K562 (cell line): Measurements from ENCODE around the gene SGMS1. TPM values are rescaled to one million over a fixed set of nuclear protein-coding genes. Genes with fewer than 3 reads are reported as not detected.

ENCODE experiments used
- ATAC-seq: fragments of 200-7000 bp; cut with Tn5 transposase; 3 replicates; pipeline ENCODE4 v1.9.1; 2020; ENCODE audit warnings: moderate library complexity
- BruUV-seq: library from RNA; stranded (reverse); fragments of 400-500 nt; replicated peaks from 2 replicates; lab custom pipeline; 2021; lab: Mats Ljungman, UMichigan
- CTCF ChIA-PET: fragments of 300-600 bp; formaldehyde crosslinking; extraction: SDS; loops from one replicate; lab custom pipeline; 2021; ENCODE audit warnings: low intra/inter-chr PET ratio; lab: Yijun Ruan, JAX
- POLR2A ChIA-PET: fragments of 300-600, 350-650 bp; sonication (Branson Sonifier 250); formaldehyde crosslinking; extraction: SDS; loops from one replicate; lab custom pipeline; 2021; ENCODE audit warnings: antibody characterized with exemption, inconsistent platforms; lab: Yijun Ruan, JAX
- DNase-seq, 4 experiments: peaks; one replicate each; pipeline versions ENCODE4 v3.0.0 to v3.0.0-alpha.2; 2011 to 2018; ENCODE audit warnings: low spot score in 3 of 4, mixed read lengths in 3 of 4; ENCODE audit errors: extremely low read depth in 1 of 4
- FAIRE-seq: peaks from 2 replicates; lab custom pipeline; 2011; peaks lifted over from hg19 to GRCh38; lab: Jason Lieb, UNC
- H2AFZ ChIP-seq: 2 replicates; pipeline ENCODE4 v1.6.0; 2011; ENCODE audit warnings: low read depth, low read length, control low read depth, inconsistent platforms
- H3K27ac ChIP-seq: fragments of 200-600 bp; 3 replicates; pipeline ENCODE4 v1.8.0; 2011; ENCODE audit warnings: low read depth, mild to moderate bottlenecking, control low read depth, inconsistent platforms, low read length, moderate library complexity, mixed read lengths; ENCODE audit errors: extremely low read depth
- H3K27me3 ChIP-seq, 2 experiments: fragments of 300-600 bp in 1 of 2; 2 replicates in 1 of 2; 3 replicates in 1 of 2; pipeline versions ENCODE4 v1.6.0 to v1.8.0; 2011; ENCODE audit warnings: inconsistent platforms in 2 of 2, low read length in 2 of 2, mild to moderate bottlenecking in 1 of 2, mixed read lengths in 1 of 2, moderate library complexity in 1 of 2; ENCODE audit not compliant: control insufficient read depth in 2 of 2, insufficient read depth in 2 of 2
- H3K36me3 ChIP-seq: fragments of 300-600 bp; 3 replicates; pipeline ENCODE4 v1.8.0; 2011; ENCODE audit warnings: mild to moderate bottlenecking, low read length, inconsistent platforms; ENCODE audit not compliant: control insufficient read depth, insufficient read depth
- H3K4me1 ChIP-seq, 2 experiments: fragments of 200-600 bp in 1 of 2; replicated peaks in 1 of 2; 2 replicates in 1 of 2; 3 replicates in 1 of 2; pipeline versions ENCODE4 v1.5.1 to v1.8.0; 2011; ENCODE audit warnings: inconsistent platforms in 2 of 2, low read length in 2 of 2, mild to moderate bottlenecking in 1 of 2, mixed read lengths in 1 of 2, moderate library complexity in 1 of 2; ENCODE audit not compliant: control insufficient read depth in 2 of 2, insufficient read depth in 2 of 2
- H3K4me2 ChIP-seq: 2 replicates; pipeline ENCODE4 v1.6.1; 2011; ENCODE audit warnings: low read length, control low read depth, inconsistent platforms, mixed read lengths; ENCODE audit not compliant: insufficient read depth
- H3K4me3 ChIP-seq: fragments of 200-600 bp; sonication (generic), shearing (Covaris generic); 2 replicates; pipeline ENCODE4 v1.5.1; 2016; ENCODE audit warnings: control low read depth, inconsistent platforms
- H3K79me2 ChIP-seq: fragments of 200-600 bp; 3 replicates; pipeline ENCODE4 v1.8.0; 2011; ENCODE audit warnings: low read length, inconsistent platforms; ENCODE audit not compliant: control insufficient read depth, insufficient read depth
- H3K9ac ChIP-seq, 2 experiments: 2 replicates each; pipeline versions ENCODE4 v1.6.0 to v1.6.1; 2011; ENCODE audit warnings: low read depth in 2 of 2, low read length in 2 of 2, control low read depth in 1 of 2, inconsistent platforms in 1 of 2, mild to moderate bottlenecking in 1 of 2, mixed read lengths in 1 of 2; ENCODE audit not compliant: insufficient read depth in 1 of 2
- H3K9me1 ChIP-seq: one replicate; pipeline ENCODE4 v1.6.0; 2011; ENCODE audit warnings: inconsistent platforms, mild to moderate bottlenecking, low read length, moderate library complexity; ENCODE audit not compliant: control insufficient read depth, insufficient read depth
- H3K9me3 ChIP-seq: replicated peaks from 2 replicates; pipeline ENCODE4 v1.5.1; 2011; ENCODE audit warnings: low read depth, low read length, inconsistent platforms; ENCODE audit not compliant: control insufficient read depth, insufficient read depth
- H4K20me1 ChIP-seq: replicated peaks from 2 replicates; pipeline ENCODE4 v1.6.1; 2011; ENCODE audit warnings: low read length, inconsistent platforms, mixed read lengths; ENCODE audit not compliant: control insufficient read depth, insufficient read depth
- AFF1 ChIP-seq, 2 experiments: fragments of 450-650 bp; IDR thresholded peaks; 2 replicates each; pipeline ENCODE4 v1.6.1; 2018; ENCODE audit warnings: mild to moderate bottlenecking in 2 of 2, low read depth in 1 of 2; ENCODE audit not compliant: partially characterized antibody in 2 of 2
- HMGN3 ChIP-seq: IDR thresholded peaks from 2 replicates; pipeline ENCODE4 v1.6.1; 2011; ENCODE audit warnings: borderline replicate concordance, low read depth, mild to moderate bottlenecking, mixed read lengths, low read length; ENCODE audit not compliant: insufficient read length; ENCODE audit errors: extremely low read depth
- MCM3 ChIP-seq: fragments of 450-650 bp; IDR thresholded peaks from 2 replicates; pipeline ENCODE4 v1.6.1; 2016
- ZNF140 ChIP-seq: fragments of 250-450 bp; sonication (Bioruptor Pico); IDR thresholded peaks from 2 replicates; pipeline ENCODE4 v1.8.0; 2021; ENCODE audit warnings: moderate library complexity, mild to moderate bottlenecking, inconsistent platforms
- ZNF224 ChIP-seq: sonication (generic); formaldehyde crosslinking; IDR thresholded peaks from 2 replicates; pipeline ENCODE4 v1.8.0; 2022; ENCODE audit warnings: mild to moderate bottlenecking, missing genetic modification reagents
- WGBS: fragments of 100-300 bp; shearing (Covaris generic); methylation state at CpG from one replicate; pipeline ENCODE4 v1.1.6; 2016; ENCODE audit warnings: low coverage, mixed read lengths; ENCODE audit not compliant: insufficient coverage; ENCODE audit errors: missing lambda C conversion rate; 5-methylcytosine and 5-hydroxymethylcytosine counted together
- in situ Hi-C: fragments of 300-500 bp; cut with MboI; formaldehyde crosslinking; loops from 4 replicates; pipeline ENCODE4 v1.15.0; 2018; ENCODE audit warnings: inconsistent platforms, mixed read lengths
- intact Hi-C: fragments of 100-400 bp; cut with micrococcal nuclease; formaldehyde crosslinking; loops from 2 replicates; pipeline ENCODE4 v1.14.2; 2022
- polyA plus RNA-seq, 8 experiments: library from polyadenylated mRNA; depleted of rRNA in 4 of 8; stranded (reverse) in 5 of 8; unstranded in 3 of 8; fragments of >200 nt; fragmentation: Nextera tagmentation in 2 of 8; fragmentation: Illumina TruSeq in 1 of 8; extraction: Ambion mirVana in 2 of 8; extraction: Trizol in 1 of 8; gene quantifications; 2 replicates each; pipeline versions ENCODE4 v1.2.1 to v1.2.3, GENCODE V29; 2011 to 2014; ENCODE audit warnings: inconsistent platforms in 1 of 8, missing spikeins in 1 of 8
- total RNA-seq, 7 experiments: library from RNA; depleted of rRNA in 6 of 7; stranded (reverse); fragments of >200 nt in 6 of 7; fragmentation: Illumina TruSeq in 2 of 7; extraction: Trizol in 2 of 7; gene quantifications; 2 replicates each; pipeline versions ENCODE4 v1.2.1 to v1.2.3, GENCODE V29; 2011 to 2021; ENCODE audit warnings: low replicate concordance in 1 of 7
- TF ChIP-seq, protein P1 (sequence below): sonication (generic); IDR thresholded peaks from 2 replicates; pipeline ENCODE4 v1.6.1; 2016
- TF ChIP-seq, protein P2 (sequence below): fragments of 450-650 bp; formaldehyde crosslinking; conservative IDR thresholded peaks from 2 replicates; pipeline ENCODE4 v1.4.0; 2022; ENCODE audit warnings: mild to moderate bottlenecking, missing genetic modification characterization

The SGMS1 gene
- total and polyA plus RNA-seq, 9 of the 15 experiments (the other 6 are each of a cell fraction or from before 2014, with no cell fraction given): 22.6 to 232 (median 82.2) TPM

DNA sequence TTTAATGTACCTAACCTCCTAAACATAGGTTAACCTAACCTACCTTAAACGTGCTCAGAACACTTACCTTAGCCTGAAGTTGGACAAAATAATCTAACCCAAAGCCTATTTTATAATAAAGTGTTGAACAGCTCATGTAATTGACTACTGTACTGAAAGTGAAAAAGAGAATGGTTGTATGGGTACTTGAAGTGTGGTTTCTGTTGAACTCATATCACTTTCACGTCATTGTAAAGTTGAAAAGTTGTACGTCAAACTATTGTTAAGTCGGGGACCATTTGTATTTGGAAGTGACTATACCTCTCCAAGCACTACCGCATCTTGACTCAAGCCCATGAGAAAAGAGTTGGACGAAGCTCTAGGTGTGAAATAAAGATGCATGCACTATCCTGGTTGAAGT lies 334.6 kb downstream of the SGMS1 start:
- peaks cover 0 to 9% of the 10 kb centered on the region in 2 experiments; a peak in 2 of 5 replicates for H3K4me1 ChIP-seq
- ATAC-seq (no peak), DNase-seq (no peak), FAIRE-seq (no peak)
- no peaks in the 10 kb centered on the region for H3K9me1 ChIP-seq
- TF ChIP-seq, protein P1, sequence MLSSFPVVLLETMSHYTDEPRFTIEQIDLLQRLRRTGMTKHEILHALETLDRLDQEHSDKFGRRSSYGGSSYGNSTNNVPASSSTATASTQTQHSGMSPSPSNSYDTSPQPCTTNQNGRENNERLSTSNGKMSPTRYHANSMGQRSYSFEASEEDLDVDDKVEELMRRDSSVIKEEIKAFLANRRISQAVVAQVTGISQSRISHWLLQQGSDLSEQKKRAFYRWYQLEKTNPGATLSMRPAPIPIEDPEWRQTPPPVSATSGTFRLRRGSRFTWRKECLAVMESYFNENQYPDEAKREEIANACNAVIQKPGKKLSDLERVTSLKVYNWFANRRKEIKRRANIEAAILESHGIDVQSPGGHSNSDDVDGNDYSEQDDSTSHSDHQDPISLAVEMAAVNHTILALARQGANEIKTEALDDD: no peak
- H4K20me1 ChIP-seq: no peaks in the 10 kb centered on the region
- no peaks in the 10 kb centered on the region for H3K36me3 ChIP-seq
- no peak overlapping the region for H3K27ac ChIP-seq
- BruUV-seq: no TSS peak
- intact Hi-C loops (no loop called here), in situ Hi-C loops (no loop called here)
- POLR2A ChIA-PET: interaction anchor here (1.0 to 1.8 kb wide), 2 partner anchors 10 to 33 kb away, joined by 3 to 5 read pairs; no protein-coding TSS in a partner anchor
- no peaks in the 10 kb centered on the region for H3K9me3 ChIP-seq
- WGBS: 56% methylated on average over 6 of the region's 6 CpGs
- H3K4me2 ChIP-seq: no peak overlapping the region
- H3K27me3 ChIP-seq: no peaks in the 10 kb centered on the region
- no peak overlapping the region for H3K9ac ChIP-seq
- no peaks in the 10 kb centered on the region for H3K79me2 ChIP-seq
- no peak overlapping the region for H2AFZ ChIP-seq
- H3K4me3 ChIP-seq: no peak overlapping the region
- CTCF ChIA-PET: no interaction called here

GRCh38 chr10:50286996-50287803 lies 336.6 kb downstream of the SGMS1 start:
- Histone ChIP-seq H3K9ac (no peak overlapping the region), H3K27me3 (no peaks in the 10 kb centered on the region), H3K27ac (no peak overlapping the region), H3K9me3 (no peaks in the 10 kb centered on the region), H4K20me1 (no peaks in the 10 kb centered on the region), H3K36me3 (no peaks in the 10 kb centered on the region), H3K4me1 (no peaks in the 10 kb centered on the region), H3K4me2 (no peak overlapping the region), H3K4me3 (no peak overlapping the region), H3K9me1 (no peaks in the 10 kb centered on the region), H3K79me2 (no peaks in the 10 kb centered on the region), H2AFZ (peak overlapping the region; percentile 11)
- FAIRE-seq (no peak), ATAC-seq (peak; percentile 19), DNase-seq (no peak)
- in situ Hi-C loops: no loop called here
- CTCF ChIA-PET: no interaction called here
- BruUV-seq: no TSS peak
- POLR2A ChIA-PET: interaction anchor here (1.7 to 2.0 kb wide), 2 partner anchors 10 to 15 kb away, joined by 5 read pairs; no protein-coding TSS in a partner anchor
- intact Hi-C loops: no loop called here
- 71% methylated on average over 9 of the region's 9 CpGs for WGBS
- no peak for TF ChIP-seq ZNF224 (CRISPR knock-in tag)
- TF ChIP-seq ZNF140 (CRISPR knock-in tag): no peak
- TF ChIP-seq HMGN3: no peak
- TF ChIP-seq AFF1 (IDR thresholded peaks at IDR 0.05; ENCODE audit: low read depth in 1 of 2, partially characterized antibody in 2 of 2): no peak
- TF ChIP-seq, protein P2, sequence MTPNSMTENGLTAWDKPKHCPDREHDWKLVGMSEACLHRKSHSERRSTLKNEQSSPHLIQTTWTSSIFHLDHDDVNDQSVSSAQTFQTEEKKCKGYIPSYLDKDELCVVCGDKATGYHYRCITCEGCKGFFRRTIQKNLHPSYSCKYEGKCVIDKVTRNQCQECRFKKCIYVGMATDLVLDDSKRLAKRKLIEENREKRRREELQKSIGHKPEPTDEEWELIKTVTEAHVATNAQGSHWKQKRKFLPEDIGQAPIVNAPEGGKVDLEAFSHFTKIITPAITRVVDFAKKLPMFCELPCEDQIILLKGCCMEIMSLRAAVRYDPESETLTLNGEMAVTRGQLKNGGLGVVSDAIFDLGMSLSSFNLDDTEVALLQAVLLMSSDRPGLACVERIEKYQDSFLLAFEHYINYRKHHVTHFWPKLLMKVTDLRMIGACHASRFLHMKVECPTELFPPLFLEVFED: no peak
- no peak for TF ChIP-seq MCM3
